ENCODE measurements around the gene TACR1.

GRCh38 chr2:75041226-75041625 lies 158.1 kb downstream of the TACR1 start:
- TF ChIP-seq EP300 (IDR thresholded peaks at IDR 0.05; ENCODE audit: borderline replicate concordance in 1 of 2, low read depth in 2 of 2, low read length in 2 of 2) (no peak), ATF2 (IDR thresholded peaks at IDR 0.05; ENCODE audit: low read length) (no peak), POLR2AphosphoS5 (IDR thresholded peaks at IDR 0.05; ENCODE audit: low read depth, low read length) (no peak), GTF2F1 (IDR thresholded peaks at IDR 0.05; ENCODE audit: borderline replicate concordance, low read depth, low read length) (no peak), CTCF (IDR thresholded peaks at IDR 0.05; ENCODE audit: control extremely low read depth in 1 of 3, insufficient read depth in 1 of 3, low read depth in 1 of 3, low read length in 3 of 3) (no peak), MAFK (IDR thresholded peaks at IDR 0.05; ENCODE audit: low read depth, low read length) (no peak), SAP30 (IDR thresholded peaks at IDR 0.05; ENCODE audit: insufficient read depth, insufficient replicate concordance, low read length) (no peak), CHD2 (IDR thresholded peaks at IDR 0.05; ENCODE audit: low read length) (no peak), POLR2A (IDR thresholded peaks at IDR 0.05; ENCODE audit: control extremely low read depth in 1 of 2, low read depth in 2 of 2, low read length in 2 of 2) (no peak), CEBPB (IDR thresholded peaks at IDR 0.05; ENCODE audit: low read depth, low read length) (no peak), JUN (IDR thresholded peaks at IDR 0.05; ENCODE audit: low read depth, low read length) (no peak)

All from H1 (cell line).